DOHH2 (cell line): ENCODE results near the gene SH3BP5.

Experiments
- H3F3A ChIP-seq: fragments of 200-600 bp; sonication (generic), shearing (Covaris generic); 2 replicates; pipeline ENCODE4 v1.6.0; 2016; ENCODE audit warnings: antibody characterized with exemption, mild to moderate bottlenecking; ENCODE audit not compliant: control insufficient read depth, insufficient read depth
- H3K27ac ChIP-seq: fragments of 200-600 bp; sonication (generic); 2 replicates; pipeline ENCODE4 v1.5.1; 2014; ENCODE audit warnings: low read depth, mild to moderate bottlenecking, low read length, moderate library complexity
- H3K27me3 ChIP-seq: fragments of 200-600 bp; sonication (generic); 2 replicates; pipeline ENCODE4 v1.6.1; 2014; ENCODE audit warnings: mild to moderate bottlenecking, low read length, mixed read lengths; ENCODE audit not compliant: control insufficient read depth
- H3K36me3 ChIP-seq: fragments of 200-600 bp; sonication (generic); 2 replicates; pipeline ENCODE4 v1.6.1; 2014; ENCODE audit warnings: mild to moderate bottlenecking, low read length, moderate library complexity, mixed read lengths; ENCODE audit not compliant: control insufficient read depth
- H3K4me1 ChIP-seq: fragments of 200-600 bp; sonication (generic); 2 replicates; pipeline ENCODE4 v1.6.1; 2014; ENCODE audit warnings: mild to moderate bottlenecking, low read length, mixed read lengths; ENCODE audit not compliant: control insufficient read depth
- H3K4me2 ChIP-seq: fragments of 200-600 bp; sonication (generic); 2 replicates; pipeline ENCODE4 v1.6.0; 2014; ENCODE audit warnings: mild to moderate bottlenecking, low read length, moderate library complexity
- H3K4me3 ChIP-seq: fragments of 200-600 bp; sonication (generic); 2 replicates; pipeline ENCODE4 v1.5.1; 2014; ENCODE audit warnings: mild to moderate bottlenecking, low read length, mixed read lengths
- H3K79me2 ChIP-seq: fragments of 200-600 bp; sonication (generic); 2 replicates; pipeline ENCODE4 v1.6.1; 2014; ENCODE audit warnings: mild to moderate bottlenecking, low read length, mixed read lengths; ENCODE audit not compliant: control insufficient read depth
- H3K9me2 ChIP-seq: fragments of 200-600 bp; sonication (generic); replicated peaks from 2 replicates; pipeline ENCODE4 v1.6.1; 2014; ENCODE audit warnings: mild to moderate bottlenecking, low read length, mixed read lengths; ENCODE audit not compliant: control insufficient read depth
- H3K9me3 ChIP-seq: fragments of 200-600 bp; sonication (generic); 2 replicates; pipeline ENCODE4 v1.6.1; 2014; ENCODE audit warnings: antibody characterized with exemption, low read length, mixed read lengths; ENCODE audit not compliant: control insufficient read depth, insufficient read depth
- H4K20me1 ChIP-seq: fragments of 200-600 bp; sonication (generic); 2 replicates; pipeline ENCODE4 v1.6.0; 2014; ENCODE audit warnings: low read depth, mild to moderate bottlenecking, antibody characterized with exemption, low read length, moderate library complexity; ENCODE audit not compliant: control insufficient read depth, insufficient read depth
- EZH2phosphoT487 ChIP-seq: fragments of 200-600 bp; sonication (generic); IDR thresholded peaks from 2 replicates; pipeline ENCODE4 v1.6.1; 2017; ENCODE audit warnings: borderline replicate concordance, mild to moderate bottlenecking, antibody characterized with exemption, low read length, moderate library complexity, mixed read lengths
- TF ChIP-seq, protein P1 (sequence below): fragments of 200-600 bp; sonication (generic); IDR thresholded peaks from one replicate; pipeline ENCODE4 v1.5.1; 2014; ENCODE audit warnings: antibody characterized with exemption, mild to moderate bottlenecking, low read depth, low read length; ENCODE audit not compliant: poor library complexity, severe bottlenecking

SH3BP5 gene, protein sequence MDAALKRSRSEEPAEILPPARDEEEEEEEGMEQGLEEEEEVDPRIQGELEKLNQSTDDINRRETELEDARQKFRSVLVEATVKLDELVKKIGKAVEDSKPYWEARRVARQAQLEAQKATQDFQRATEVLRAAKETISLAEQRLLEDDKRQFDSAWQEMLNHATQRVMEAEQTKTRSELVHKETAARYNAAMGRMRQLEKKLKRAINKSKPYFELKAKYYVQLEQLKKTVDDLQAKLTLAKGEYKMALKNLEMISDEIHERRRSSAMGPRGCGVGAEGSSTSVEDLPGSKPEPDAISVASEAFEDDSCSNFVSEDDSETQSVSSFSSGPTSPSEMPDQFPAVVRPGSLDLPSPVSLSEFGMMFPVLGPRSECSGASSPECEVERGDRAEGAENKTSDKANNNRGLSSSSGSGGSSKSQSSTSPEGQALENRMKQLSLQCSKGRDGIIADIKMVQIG

DNA sequence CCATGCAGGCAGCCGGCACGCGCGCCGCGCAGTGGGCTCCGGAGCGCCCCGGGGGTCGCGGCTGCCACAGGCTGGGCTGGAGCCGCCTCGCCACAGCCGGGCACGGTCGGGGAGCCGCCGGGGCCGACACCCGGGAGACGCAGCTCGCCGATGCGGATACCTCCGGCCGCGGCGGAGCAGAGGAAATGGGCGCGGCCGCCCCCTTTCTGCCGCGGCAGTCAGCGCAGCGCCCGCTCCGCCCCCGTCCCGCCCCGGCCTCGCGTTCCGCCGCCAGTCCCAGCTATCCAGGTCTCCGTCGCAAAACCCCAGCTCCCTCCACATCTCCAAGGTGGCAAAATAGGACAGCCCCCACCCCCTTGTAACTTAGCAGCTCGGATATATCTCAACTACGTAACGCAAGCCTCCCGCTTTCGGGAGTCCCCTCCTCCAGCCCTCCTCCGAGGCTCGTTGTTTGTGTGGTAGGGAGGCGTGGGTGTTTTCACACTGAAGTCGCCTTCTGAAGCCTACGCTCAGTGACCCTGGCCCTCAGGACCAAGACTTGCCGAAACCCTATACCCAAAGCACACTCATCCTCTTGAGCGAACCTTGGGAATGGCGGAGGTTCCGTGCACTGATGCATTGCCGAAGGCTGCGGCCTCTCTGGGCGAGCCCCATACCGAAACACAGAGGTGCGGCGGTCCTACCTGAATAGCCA, at the start of gene SH3BP5:
Gene SH3BP5, minus strand, starts transcription at position 182 of the 694 bp plus-strand sequence. Its CDS starts 178 bp downstream, at position 4.
- Histone ChIP-seq H3K9me2 (no peaks in the 10 kb centered on the region), H3K79me2 (peaks cover 44% of the 10 kb centered on the region), H3K9me3 (no peaks in the 10 kb centered on the region), H3K4me3 (peak within 1 kb of the TSS; percentile 88), H3K27me3 (no peaks in the 10 kb centered on the region), H3K4me2 (peak within 1 kb of the TSS; percentile 87), H3F3A (peaks cover 14% of the 10 kb centered on the region), H3K4me1 (peaks cover 60% of the 10 kb centered on the region), H3K27ac (peak within 1 kb of the TSS; percentile 39), H4K20me1 (no peaks in the 10 kb centered on the region), H3K36me3 (peaks cover 38% of the 10 kb centered on the region)
- TF ChIP-seq EZH2phosphoT487, result no peak
- TF ChIP-seq, protein P1, sequence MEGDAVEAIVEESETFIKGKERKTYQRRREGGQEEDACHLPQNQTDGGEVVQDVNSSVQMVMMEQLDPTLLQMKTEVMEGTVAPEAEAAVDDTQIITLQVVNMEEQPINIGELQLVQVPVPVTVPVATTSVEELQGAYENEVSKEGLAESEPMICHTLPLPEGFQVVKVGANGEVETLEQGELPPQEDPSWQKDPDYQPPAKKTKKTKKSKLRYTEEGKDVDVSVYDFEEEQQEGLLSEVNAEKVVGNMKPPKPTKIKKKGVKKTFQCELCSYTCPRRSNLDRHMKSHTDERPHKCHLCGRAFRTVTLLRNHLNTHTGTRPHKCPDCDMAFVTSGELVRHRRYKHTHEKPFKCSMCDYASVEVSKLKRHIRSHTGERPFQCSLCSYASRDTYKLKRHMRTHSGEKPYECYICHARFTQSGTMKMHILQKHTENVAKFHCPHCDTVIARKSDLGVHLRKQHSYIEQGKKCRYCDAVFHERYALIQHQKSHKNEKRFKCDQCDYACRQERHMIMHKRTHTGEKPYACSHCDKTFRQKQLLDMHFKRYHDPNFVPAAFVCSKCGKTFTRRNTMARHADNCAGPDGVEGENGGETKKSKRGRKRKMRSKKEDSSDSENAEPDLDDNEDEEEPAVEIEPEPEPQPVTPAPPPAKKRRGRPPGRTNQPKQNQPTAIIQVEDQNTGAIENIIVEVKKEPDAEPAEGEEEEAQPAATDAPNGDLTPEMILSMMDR, result peak; percentile 64

DNA sequence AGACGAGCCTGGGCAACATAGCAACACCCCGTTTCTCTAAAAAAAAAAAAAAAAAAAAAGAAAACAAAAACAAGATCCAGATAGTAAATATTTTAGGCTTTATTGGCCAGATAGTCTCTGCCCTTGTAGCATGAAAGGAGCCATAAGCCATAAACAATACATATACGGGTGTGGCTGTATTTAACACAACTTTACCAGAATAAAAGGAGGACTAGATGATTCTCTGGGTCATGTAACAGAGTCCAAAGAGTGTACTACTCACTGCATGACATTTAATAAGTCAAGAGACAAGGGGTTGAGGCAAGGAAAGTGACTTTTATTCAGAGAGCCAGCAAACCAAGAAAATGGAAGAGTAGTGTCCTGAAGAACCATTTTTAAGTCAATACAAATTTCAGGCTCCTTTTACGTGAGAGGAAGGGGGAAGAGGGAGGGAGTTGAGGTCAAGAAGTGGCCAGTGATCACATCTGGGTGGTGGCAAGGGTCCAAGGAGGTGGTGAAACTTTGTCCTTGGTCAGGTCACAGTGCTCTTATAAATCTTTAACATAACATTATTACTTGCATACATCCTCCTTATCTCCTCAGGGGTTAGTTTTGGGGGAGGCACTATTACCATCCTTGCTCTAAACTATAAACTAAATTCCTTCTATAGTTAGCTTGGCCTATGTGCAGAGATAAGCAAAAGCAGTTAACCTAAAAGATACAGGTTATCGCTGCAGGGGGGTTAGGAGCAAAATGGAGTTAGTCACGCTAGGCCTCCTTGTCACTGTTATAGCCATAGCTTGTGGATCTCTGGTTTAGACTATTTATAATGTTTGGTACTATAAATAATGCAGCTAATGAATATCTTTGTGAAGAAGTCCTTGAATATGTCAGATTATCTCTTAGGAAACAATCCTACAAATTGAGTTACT, 48.8 kb upstream of the SH3BP5 start:
- Histone ChIP-seq H3K27ac (no peak overlapping the region), H3K4me2 (no peak overlapping the region), H3F3A (peaks cover 24% of the 10 kb centered on the region), H4K20me1 (no peaks in the 10 kb centered on the region), H3K79me2 (no peaks in the 10 kb centered on the region), H3K9me2 (no peaks in the 10 kb centered on the region), H3K36me3 (peaks cover under 1% of the 10 kb centered on the region), H3K4me1 (peaks cover 76% of the 10 kb centered on the region), H3K9me3 (peaks cover 3% of the 10 kb centered on the region; the same call in 1 of the 2 replicates), H3K27me3 (no peaks in the 10 kb centered on the region), H3K4me3 (no peak overlapping the region)
- TF ChIP-seq EZH2phosphoT487, result no peak
- TF ChIP-seq, protein P1, result no peak

DNA sequence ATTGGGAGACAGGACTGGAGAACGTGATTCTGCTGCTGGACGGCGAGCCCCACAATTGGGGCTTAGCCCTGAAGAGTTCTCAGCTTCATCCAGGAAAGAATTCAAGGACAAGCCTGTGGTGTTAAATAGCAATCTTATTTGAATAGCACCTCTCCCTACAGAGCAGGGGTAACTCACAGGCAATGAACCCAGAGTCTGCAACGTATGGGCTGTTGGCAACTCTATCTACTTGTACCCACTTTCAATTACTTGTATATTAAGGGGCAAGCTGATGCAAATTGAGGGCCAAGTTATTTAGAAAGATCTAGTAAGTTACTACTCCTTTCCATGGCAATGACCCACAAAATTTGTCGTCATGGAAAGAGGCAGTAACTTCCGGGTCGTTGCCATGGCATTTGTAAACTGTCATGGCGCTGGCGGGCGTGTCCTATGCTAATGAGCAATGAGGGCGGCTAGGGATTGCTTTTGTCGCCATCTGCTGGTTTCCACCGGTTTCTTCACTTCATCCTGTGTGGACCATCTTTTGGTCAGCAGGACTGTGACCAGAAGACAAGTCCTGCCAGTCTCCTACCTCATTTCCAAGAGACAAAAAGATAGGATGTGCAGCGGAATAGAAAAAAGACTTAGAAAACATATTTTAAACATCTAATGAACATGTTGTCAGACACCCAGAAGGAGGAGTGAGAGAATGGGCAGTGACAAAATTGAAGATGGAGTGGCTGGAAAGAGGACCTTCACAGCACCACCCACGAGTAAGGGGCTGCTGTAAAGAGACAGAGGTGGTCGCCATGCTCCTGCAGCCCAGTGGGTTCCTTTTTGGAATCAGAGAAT, 45.8 kb upstream of the SH3BP5 start:
- H3K4me2 ChIP-seq, result peak overlapping the region; percentile 68

More for the DNA sequence above, 45.8 kb upstream of the SH3BP5 start:
- Histone ChIP-seq H3F3A (no peaks in the 10 kb centered on the region), H3K9me3 (no peaks in the 10 kb centered on the region), H3K79me2 (no peaks in the 10 kb centered on the region), H3K27me3 (no peaks in the 10 kb centered on the region), H3K9me2 (no peaks in the 10 kb centered on the region), H3K4me3 (peak overlapping the region; percentile 59), H3K36me3 (no peaks in the 10 kb centered on the region), H3K27ac (peak overlapping the region; percentile 18; the same call in 1 of the 2 replicates), H4K20me1 (no peaks in the 10 kb centered on the region), H3K4me1 (peaks cover 45% of the 10 kb centered on the region)
- TF ChIP-seq, protein P1, result peak; percentile 88
- no peak for TF ChIP-seq EZH2phosphoT487
